ENCODE results near the gene CNOT10.

DNA sequence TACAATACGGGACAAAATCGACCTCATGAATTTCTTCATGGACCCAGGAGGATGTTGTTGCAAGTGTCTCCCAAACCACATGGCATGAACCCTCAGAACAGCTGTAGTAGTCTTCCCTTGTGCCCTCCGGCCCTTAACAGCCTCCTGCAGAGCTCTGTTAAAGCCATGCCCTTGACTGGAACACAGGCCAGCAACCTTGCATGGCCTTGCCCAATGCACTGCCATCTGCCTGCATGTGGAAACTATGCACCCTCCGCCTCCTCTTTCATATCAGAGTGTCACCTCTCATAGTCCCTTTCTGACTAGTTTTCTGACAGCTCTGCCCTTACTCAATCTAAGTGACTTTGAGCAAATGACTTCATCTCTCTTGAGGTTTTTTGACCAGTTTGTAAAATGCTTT lies 93.4 kb downstream of the CNOT10 start:
- TF ChIP-seq, protein P1, sequence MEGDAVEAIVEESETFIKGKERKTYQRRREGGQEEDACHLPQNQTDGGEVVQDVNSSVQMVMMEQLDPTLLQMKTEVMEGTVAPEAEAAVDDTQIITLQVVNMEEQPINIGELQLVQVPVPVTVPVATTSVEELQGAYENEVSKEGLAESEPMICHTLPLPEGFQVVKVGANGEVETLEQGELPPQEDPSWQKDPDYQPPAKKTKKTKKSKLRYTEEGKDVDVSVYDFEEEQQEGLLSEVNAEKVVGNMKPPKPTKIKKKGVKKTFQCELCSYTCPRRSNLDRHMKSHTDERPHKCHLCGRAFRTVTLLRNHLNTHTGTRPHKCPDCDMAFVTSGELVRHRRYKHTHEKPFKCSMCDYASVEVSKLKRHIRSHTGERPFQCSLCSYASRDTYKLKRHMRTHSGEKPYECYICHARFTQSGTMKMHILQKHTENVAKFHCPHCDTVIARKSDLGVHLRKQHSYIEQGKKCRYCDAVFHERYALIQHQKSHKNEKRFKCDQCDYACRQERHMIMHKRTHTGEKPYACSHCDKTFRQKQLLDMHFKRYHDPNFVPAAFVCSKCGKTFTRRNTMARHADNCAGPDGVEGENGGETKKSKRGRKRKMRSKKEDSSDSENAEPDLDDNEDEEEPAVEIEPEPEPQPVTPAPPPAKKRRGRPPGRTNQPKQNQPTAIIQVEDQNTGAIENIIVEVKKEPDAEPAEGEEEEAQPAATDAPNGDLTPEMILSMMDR (optimal IDR thresholded peaks at IDR 0.05 in 1 of 3, IDR thresholded peaks at IDR 0.05 in 1 of 3, conservative IDR thresholded peaks at IDR 0.05 in 1 of 3; ENCODE audit: extremely low read depth in 1 of 3, insufficient read depth in 2 of 3, low read length in 3 of 3): no peak
- no peak for TF ChIP-seq EZH2 (IDR thresholded peaks at IDR 0.05; ENCODE audit: low read length)

Data from keratinocyte (primary cell).